GM18508 (cell line): ENCODE data around the gene C19orf44.

ENCODE experiments used
- ATAC-seq: cut with Tn5 transposase; IDR thresholded peaks from one replicate; pipeline ENCODE4 v1.9.1; 2021; ENCODE audit warnings: moderate number of reproducible peaks; ENCODE audit not compliant: insufficient read depth, unreplicated experiment

Gene C19orf44

DNA sequence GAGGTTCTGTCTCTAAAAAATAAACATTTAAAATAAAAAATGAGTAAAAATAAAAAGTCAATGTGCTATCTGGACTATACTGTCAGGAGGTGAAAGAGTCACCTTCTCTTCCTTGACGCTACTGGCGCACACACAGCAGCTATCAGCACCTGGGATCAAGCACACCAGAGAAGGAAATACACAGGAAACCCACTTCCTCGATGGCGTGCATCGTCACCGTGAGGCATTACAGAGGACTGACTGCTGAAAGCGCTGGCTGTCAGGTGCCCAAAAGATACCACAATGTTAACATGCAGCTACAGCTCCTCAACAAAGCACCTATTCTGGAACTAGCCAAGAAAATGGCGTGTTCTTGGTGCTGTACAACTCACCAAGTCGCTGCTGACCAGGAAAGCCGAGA is 70.0 kb downstream of the C19orf44 start:
- ATAC-seq, result no peak

DNA sequence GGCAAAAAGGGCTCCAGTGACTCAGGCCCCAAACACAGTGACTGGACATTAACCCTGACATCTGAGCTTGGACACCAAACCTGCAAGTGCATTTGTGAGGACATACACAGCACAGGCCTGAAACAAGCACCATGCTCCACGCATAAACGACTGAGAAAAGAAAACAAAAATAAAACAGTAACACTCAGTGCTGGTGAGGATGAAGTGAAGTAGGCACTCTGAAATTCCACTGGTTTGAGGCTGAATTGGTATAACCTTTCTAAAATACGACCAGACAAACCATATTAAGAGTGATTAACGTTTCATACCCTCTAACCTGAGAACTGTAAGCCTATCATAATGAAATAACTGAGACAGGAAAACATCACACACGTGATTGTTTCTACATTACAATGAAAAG is 70.5 kb downstream of the C19orf44 start:
- no peak for ATAC-seq

DNA sequence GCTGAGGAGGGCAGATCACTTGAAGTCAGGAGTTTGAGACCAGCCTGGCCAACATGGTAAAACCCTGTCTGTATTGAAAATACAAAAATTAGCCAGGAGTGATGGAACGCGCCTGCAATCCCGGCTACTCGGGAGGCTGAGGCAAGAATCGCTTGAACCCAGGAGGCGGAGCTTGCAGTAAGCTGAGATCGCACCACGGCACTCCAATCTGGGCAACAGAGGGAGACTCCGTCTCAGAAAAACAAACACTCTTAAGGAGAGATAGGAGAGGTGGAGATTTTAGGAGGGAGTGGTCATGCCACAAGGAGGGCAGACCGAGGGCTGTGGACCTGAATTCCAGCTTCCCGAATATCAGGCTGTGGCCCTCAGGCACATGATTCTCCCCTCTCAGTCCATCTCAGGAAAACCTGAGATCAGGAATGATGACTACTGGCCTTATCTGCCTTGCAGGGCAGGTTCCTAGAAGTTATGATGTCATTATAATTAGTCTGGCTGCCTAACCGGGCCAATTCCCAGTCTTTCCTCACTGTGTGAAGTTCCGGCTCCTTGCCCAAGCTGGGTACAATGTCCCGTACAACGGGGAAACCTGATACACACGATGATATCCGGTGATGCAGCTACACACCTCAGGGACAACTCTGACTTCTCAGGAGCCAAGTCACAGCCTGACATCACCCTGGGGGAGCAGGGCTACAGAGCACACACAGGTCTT is 73.6 kb downstream of the C19orf44 start:
- no peak for ATAC-seq
